ENCODE data around the gene ZNRF2.
"Not testable (repeated sequence)": the region's sequence is repeated elsewhere in the genome, so short reads cannot be mapped to it uniquely, and the experiment has no call there.

The ZNRF2 gene

GRCh38 chr7:30260246-30260768 is 24.1 kb upstream of the ZNRF2 start:
- no peak for DNase-seq

- no peak for DNase-seq
Observed at GRCh38 chr7:30263090-30263710, 21.2 kb upstream of the ZNRF2 start.

GRCh38 chr7:30264052-30264451 is 20.3 kb upstream of the ZNRF2 start:
- no peak for DNase-seq

GRCh38 chr7:30265189-30265588 is 19.2 kb upstream of the ZNRF2 start:
- DNase-seq, result not testable (repeated sequence)

- no peak for DNase-seq
Observed at GRCh38 chr7:30266686-30267085, 17.7 kb upstream of the ZNRF2 start.

- DNase-seq, result no peak
Observed at GRCh38 chr7:30268586-30268985, 15.8 kb upstream of the ZNRF2 start.

GRCh38 chr7:30269490-30269889 is 14.9 kb upstream of the ZNRF2 start:
- no peak for DNase-seq

GRCh38 chr7:30270921-30271320 is 13.5 kb upstream of the ZNRF2 start:
- no peak for DNase-seq

- no peak for DNase-seq
Observed at GRCh38 chr7:30272126-30272525, 12.3 kb upstream of the ZNRF2 start.

GRCh38 chr7:30273552-30273951 is 10.8 kb upstream of the ZNRF2 start:
- DNase-seq, result no peak

GRCh38 chr7:30274641-30275040 is 9.8 kb upstream of the ZNRF2 start:
- no peak for DNase-seq

GRCh38 chr7:30276203-30276900 is 8.0 kb upstream of the ZNRF2 start:
- DNase-seq, result peak in 39 of 56 donors; percentile 8 to 75 (median 31)

GRCh38 chr7:30278376-30278775 is 6.0 kb upstream of the ZNRF2 start:
- DNase-seq, result no peak

GRCh38 chr7:30278849-30279652 is 5.3 kb upstream of the ZNRF2 start:
- DNase-seq, result no peak

- no peak for DNase-seq
Observed at GRCh38 chr7:30279653-30279904, 4.8 kb upstream of the ZNRF2 start.

GRCh38 chr7:30280631-30281030 is 3.8 kb upstream of the ZNRF2 start:
- no peak for DNase-seq

- DNase-seq, result no peak
Observed at GRCh38 chr7:30281263-30281662, 3.1 kb upstream of the ZNRF2 start.

- no peak for DNase-seq
Observed at GRCh38 chr7:30281791-30282190, 2.6 kb upstream of the ZNRF2 start.

- DNase-seq, result no peak
Observed at GRCh38 chr7:30282735-30283134, 1.7 kb upstream of the ZNRF2 start.

GRCh38 chr7:30285067-30285535 is 704 bp downstream of the ZNRF2 start:
- DNase-seq, result peak in 4 of 56 donors; percentile 15 to 54 (median 36)

GRCh38 chr7:30285536-30286284 is 1.3 kb downstream of the ZNRF2 start:
- peak in 9 of 56 donors; percentile 4 to 43 (median 19) for DNase-seq

- DNase-seq, result no peak
Observed at GRCh38 chr7:30286749-30287148, 2.4 kb downstream of the ZNRF2 start.

Measured in amygdala (tissue), 56 donors.